ENCODE results near the gene MINAR2. TPM values are rescaled to one million over a fixed set of nuclear protein-coding genes. Genes with fewer than 3 reads are reported as not detected.

The MINAR2 gene
- total RNA-seq, 1 donor from 2014 or later: not detected

- TF ChIP-seq CTCF (conservative IDR thresholded peaks at IDR 0.05; ENCODE audit: low read depth, low read length): no peak
- no peak for DNase-seq (ENCODE audit: low read depth)
- H3K4me3 ChIP-seq (ENCODE audit: low read depth, low read length): no peak overlapping the region
Measured at GRCh38 chr5:129807162-129807814, 59.4 kb downstream of the MINAR2 start.

Other genes with a start within 250 kb of the MINAR2 start
- gene CHSY3, start 156.4 kb downstream of the MINAR2 start, total RNA-seq: 1.7 and 2.5 TPM in 2 replicates

Measured in epithelial cell of proximal tubule (primary cell).